ENCODE data around the gene UMPS. TPM values are rescaled to one million over a fixed set of nuclear protein-coding genes. Genes with fewer than 3 reads are reported as not detected.
A peak's percentile ranks its signal among the peaks of the same experiment; 100 is the strongest.

Gene UMPS
- total RNA-seq, 1 experiment from 2014 or later = 118 TPM

- DNase-seq (ENCODE audit: low spot score) = no peak
- no peaks in the 10 kb centered on the region for H3K27me3 ChIP-seq (replicated peaks; ENCODE audit: insufficient read depth, low read depth, low read length, poor library complexity)
- BruUV-seq (replicated peaks) = no TSS peak
- peak overlapping the region; percentile 75 for H3K4me3 ChIP-seq (ENCODE audit: low read depth, low read length, poor library complexity, severe bottlenecking)
- CTCF ChIA-PET = no interaction called here
- TF ChIP-seq CTCF (conservative IDR thresholded peaks at IDR 0.05; ENCODE audit: low read depth, low read length) = no peak
- TF ChIP-seq EZH2 (IDR thresholded peaks at IDR 0.05; ENCODE audit: borderline replicate concordance, low read depth, low read length, poor library complexity, severe bottlenecking) = no peak
- peaks cover 29% of the 10 kb centered on the region for H3K36me3 ChIP-seq (ENCODE audit: insufficient read depth, low read length, poor library complexity, severe bottlenecking)
- no peaks in the 10 kb centered on the region for H3K9me3 ChIP-seq (ENCODE audit: low read depth, low read length, poor library complexity, severe bottlenecking)
- H3K27ac ChIP-seq (ENCODE audit: low read depth, low read length, poor library complexity, severe bottlenecking) = peak overlapping the region; percentile 27
- intact Hi-C loops (cut with micrococcal nuclease; ENCODE audit: unreplicated experiment) = no loop called here
- POLR2A ChIA-PET (ENCODE audit: low non-redundant PET) = no interaction called here
- peaks cover 31% of the 10 kb centered on the region for H3K4me1 ChIP-seq (ENCODE audit: insufficient read depth, low read length, poor library complexity, severe bottlenecking)
Observed at GRCh38 chr3:124731760-124732159, 1.5 kb downstream of the UMPS start.

- Histone ChIP-seq H3K36me3 (ENCODE audit: insufficient read depth, low read length, poor library complexity, severe bottlenecking) (peaks cover 94% of the 10 kb centered on the region), H3K9me3 (ENCODE audit: low read depth, low read length, poor library complexity, severe bottlenecking) (no peaks in the 10 kb centered on the region), H3K27me3 (replicated peaks; ENCODE audit: insufficient read depth, low read depth, low read length, poor library complexity) (no peaks in the 10 kb centered on the region), H3K4me1 (ENCODE audit: insufficient read depth, low read length, poor library complexity, severe bottlenecking) (peaks cover 3% of the 10 kb centered on the region), H3K4me3 (ENCODE audit: low read depth, low read length, poor library complexity, severe bottlenecking) (no peak overlapping the region), H3K27ac (ENCODE audit: low read depth, low read length, poor library complexity, severe bottlenecking) (no peak overlapping the region)
- intact Hi-C loops (cut with micrococcal nuclease; ENCODE audit: unreplicated experiment) = no loop called here
- ChIA-PET CTCF (no interaction called here), POLR2A (ENCODE audit: low non-redundant PET) (no interaction called here)
- no peak for TF ChIP-seq CTCF (conservative IDR thresholded peaks at IDR 0.05; ENCODE audit: low read depth, low read length)
- no peak for TF ChIP-seq EZH2 (IDR thresholded peaks at IDR 0.05; ENCODE audit: borderline replicate concordance, low read depth, low read length, poor library complexity, severe bottlenecking)
- DNase-seq (ENCODE audit: low spot score) = no peak
- BruUV-seq (replicated peaks) = no TSS peak
Observed at GRCh38 chr3:124741027-124741426, 10.8 kb downstream of the UMPS start.

GRCh38 chr3:124745756-124746155 lies 15.5 kb downstream of the UMPS start:
- Histone ChIP-seq H3K4me1 (ENCODE audit: insufficient read depth, low read length, poor library complexity, severe bottlenecking) (no peaks in the 10 kb centered on the region), H3K4me3 (ENCODE audit: low read depth, low read length, poor library complexity, severe bottlenecking) (no peak overlapping the region), H3K9me3 (ENCODE audit: low read depth, low read length, poor library complexity, severe bottlenecking) (no peaks in the 10 kb centered on the region), H3K36me3 (ENCODE audit: insufficient read depth, low read length, poor library complexity, severe bottlenecking) (peaks cover 64% of the 10 kb centered on the region), H3K27ac (ENCODE audit: low read depth, low read length, poor library complexity, severe bottlenecking) (peak overlapping the region; percentile 13), H3K27me3 (replicated peaks; ENCODE audit: insufficient read depth, low read depth, low read length, poor library complexity) (no peaks in the 10 kb centered on the region)
- DNase-seq (ENCODE audit: low spot score) = no peak
- ChIA-PET POLR2A (ENCODE audit: low non-redundant PET) (no interaction called here), CTCF (no interaction called here)
- TF ChIP-seq EZH2 (IDR thresholded peaks at IDR 0.05; ENCODE audit: borderline replicate concordance, low read depth, low read length, poor library complexity, severe bottlenecking) = no peak
- no peak for TF ChIP-seq CTCF (conservative IDR thresholded peaks at IDR 0.05; ENCODE audit: low read depth, low read length)
- intact Hi-C loops (cut with micrococcal nuclease; ENCODE audit: unreplicated experiment) = no loop called here
- no TSS peak for BruUV-seq (replicated peaks)
